ENCODE results near the gene IL17A. TPM values are rescaled to one million over a fixed set of nuclear protein-coding genes. Genes with fewer than 3 reads are reported as not detected.

IL17A gene
- total RNA-seq, 1 experiment from 2014 or later, result not detected

DNA sequence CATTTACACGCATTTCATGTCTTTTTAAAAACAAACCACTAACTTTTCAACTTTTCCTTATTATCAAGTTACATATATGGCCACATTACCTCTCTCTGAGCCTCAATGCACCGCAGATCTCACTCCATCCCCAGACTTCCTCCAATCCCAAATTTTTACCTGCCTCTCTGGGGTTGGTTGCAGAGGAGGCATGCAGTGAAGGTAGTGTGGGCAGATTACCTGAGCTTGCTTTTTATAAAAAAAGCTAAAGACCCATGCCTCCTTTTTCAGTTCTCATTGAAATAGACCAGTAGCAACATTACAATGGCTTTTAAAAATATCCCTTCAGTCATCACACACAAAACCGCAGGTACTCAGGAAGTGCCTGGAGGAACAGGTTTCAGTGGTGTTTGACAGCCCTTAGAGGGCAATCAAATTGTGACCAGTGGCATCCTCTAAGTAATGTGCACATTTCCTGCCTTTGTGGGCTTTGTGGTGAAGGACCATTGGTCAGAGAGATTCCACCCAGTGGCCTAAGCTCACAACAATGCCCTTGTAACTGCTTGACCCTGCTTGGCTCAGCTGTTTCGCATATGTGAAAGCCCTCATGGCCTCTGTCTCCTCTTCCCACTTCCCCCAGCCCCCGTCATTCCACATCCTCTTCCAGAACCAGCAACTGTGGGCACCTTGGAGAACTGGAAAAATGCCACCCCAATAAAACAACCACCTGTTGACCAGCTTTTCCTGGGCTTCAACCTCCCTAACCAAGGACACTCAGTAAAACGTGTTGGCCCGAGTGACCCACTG, 30.2 kb upstream of the IL17A start:
- DNase-seq (ENCODE audit: low spot score) (no peak), ATAC-seq (peak; percentile 84)
- peak overlapping the region; percentile 55 for H3K27ac Mint-ChIP-seq

GRCh38 chr6:52157301-52157941, 28.8 kb upstream of the IL17A start:
- Mint-ChIP-seq H3K27me3 (ENCODE audit: low read depth) (no peaks in the 10 kb centered on the region; the same call in 1 of the 2 replicates), H3K4me3 (no peak overlapping the region)
- POLR2A ChIA-PET, result no interaction called here
- TF ChIP-seq, protein P1, sequence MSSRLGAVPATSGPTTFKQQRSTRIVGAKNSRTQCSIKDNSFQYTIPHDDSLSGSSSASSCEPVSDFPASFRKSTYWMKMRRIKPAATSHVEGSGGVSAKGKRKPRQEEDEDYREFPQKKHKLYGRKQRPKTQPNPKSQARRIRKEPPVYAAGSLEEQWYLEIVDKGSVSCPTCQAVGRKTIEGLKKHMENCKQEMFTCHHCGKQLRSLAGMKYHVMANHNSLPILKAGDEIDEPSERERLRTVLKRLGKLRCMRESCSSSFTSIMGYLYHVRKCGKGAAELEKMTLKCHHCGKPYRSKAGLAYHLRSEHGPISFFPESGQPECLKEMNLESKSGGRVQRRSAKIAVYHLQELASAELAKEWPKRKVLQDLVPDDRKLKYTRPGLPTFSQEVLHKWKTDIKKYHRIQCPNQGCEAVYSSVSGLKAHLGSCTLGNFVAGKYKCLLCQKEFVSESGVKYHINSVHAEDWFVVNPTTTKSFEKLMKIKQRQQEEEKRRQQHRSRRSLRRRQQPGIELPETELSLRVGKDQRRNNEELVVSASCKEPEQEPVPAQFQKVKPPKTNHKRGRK (CRISPR knock-in tag; IDR thresholded peaks at IDR 0.05; ENCODE audit: borderline replicate concordance), result no peak
- TF ChIP-seq GRHL2 (CRISPR knock-in tag; IDR thresholded peaks at IDR 0.05; ENCODE audit: insufficient replicate concordance, severe bottlenecking) (no peak), FOXP1 (CRISPR knock-in tag; IDR thresholded peaks at IDR 0.05; ENCODE audit: borderline replicate concordance) (no peak), ZSCAN18 (CRISPR knock-in tag; IDR thresholded peaks at IDR 0.05) (no peak), TEAD4 (CRISPR knock-in tag; IDR thresholded peaks at IDR 0.05) (no peak), ZNF396 (CRISPR knock-in tag; IDR thresholded peaks at IDR 0.05; ENCODE audit: borderline replicate concordance) (no peak), ZBTB21 (CRISPR knock-in tag; IDR thresholded peaks at IDR 0.05; ENCODE audit: borderline replicate concordance) (no peak), TCF7 (CRISPR knock-in tag; IDR thresholded peaks at IDR 0.05; ENCODE audit: low read depth) (no peak), ZNF317 (CRISPR knock-in tag; IDR thresholded peaks at IDR 0.05; ENCODE audit: borderline replicate concordance, low read depth) (no peak), CREM (CRISPR knock-in tag; IDR thresholded peaks at IDR 0.05) (no peak), ETV6 (CRISPR knock-in tag; IDR thresholded peaks at IDR 0.05) (no peak)
- TF ChIP-seq, protein P2, sequence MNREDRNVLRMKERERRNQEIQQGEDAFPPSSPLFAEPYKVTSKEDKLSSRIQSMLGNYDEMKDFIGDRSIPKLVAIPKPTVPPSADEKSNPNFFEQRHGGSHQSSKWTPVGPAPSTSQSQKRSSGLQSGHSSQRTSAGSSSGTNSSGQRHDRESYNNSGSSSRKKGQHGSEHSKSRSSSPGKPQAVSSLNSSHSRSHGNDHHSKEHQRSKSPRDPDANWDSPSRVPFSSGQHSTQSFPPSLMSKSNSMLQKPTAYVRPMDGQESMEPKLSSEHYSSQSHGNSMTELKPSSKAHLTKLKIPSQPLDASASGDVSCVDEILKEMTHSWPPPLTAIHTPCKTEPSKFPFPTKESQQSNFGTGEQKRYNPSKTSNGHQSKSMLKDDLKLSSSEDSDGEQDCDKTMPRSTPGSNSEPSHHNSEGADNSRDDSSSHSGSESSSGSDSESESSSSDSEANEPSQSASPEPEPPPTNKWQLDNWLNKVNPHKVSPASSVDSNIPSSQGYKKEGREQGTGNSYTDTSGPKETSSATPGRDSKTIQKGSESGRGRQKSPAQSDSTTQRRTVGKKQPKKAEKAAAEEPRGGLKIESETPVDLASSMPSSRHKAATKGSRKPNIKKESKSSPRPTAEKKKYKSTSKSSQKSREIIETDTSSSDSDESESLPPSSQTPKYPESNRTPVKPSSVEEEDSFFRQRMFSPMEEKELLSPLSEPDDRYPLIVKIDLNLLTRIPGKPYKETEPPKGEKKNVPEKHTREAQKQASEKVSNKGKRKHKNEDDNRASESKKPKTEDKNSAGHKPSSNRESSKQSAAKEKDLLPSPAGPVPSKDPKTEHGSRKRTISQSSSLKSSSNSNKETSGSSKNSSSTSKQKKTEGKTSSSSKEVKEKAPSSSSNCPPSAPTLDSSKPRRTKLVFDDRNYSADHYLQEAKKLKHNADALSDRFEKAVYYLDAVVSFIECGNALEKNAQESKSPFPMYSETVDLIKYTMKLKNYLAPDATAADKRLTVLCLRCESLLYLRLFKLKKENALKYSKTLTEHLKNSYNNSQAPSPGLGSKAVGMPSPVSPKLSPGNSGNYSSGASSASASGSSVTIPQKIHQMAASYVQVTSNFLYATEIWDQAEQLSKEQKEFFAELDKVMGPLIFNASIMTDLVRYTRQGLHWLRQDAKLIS (CRISPR knock-in tag; IDR thresholded peaks at IDR 0.05; ENCODE audit: borderline replicate concordance), result no peak
- TF ChIP-seq, protein P3, sequence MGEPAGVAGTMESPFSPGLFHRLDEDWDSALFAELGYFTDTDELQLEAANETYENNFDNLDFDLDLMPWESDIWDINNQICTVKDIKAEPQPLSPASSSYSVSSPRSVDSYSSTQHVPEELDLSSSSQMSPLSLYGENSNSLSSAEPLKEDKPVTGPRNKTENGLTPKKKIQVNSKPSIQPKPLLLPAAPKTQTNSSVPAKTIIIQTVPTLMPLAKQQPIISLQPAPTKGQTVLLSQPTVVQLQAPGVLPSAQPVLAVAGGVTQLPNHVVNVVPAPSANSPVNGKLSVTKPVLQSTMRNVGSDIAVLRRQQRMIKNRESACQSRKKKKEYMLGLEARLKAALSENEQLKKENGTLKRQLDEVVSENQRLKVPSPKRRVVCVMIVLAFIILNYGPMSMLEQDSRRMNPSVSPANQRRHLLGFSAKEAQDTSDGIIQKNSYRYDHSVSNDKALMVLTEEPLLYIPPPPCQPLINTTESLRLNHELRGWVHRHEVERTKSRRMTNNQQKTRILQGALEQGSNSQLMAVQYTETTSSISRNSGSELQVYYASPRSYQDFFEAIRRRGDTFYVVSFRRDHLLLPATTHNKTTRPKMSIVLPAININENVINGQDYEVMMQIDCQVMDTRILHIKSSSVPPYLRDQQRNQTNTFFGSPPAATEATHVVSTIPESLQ (CRISPR knock-in tag; IDR thresholded peaks at IDR 0.05), result no peak
- TF ChIP-seq, protein P4, sequence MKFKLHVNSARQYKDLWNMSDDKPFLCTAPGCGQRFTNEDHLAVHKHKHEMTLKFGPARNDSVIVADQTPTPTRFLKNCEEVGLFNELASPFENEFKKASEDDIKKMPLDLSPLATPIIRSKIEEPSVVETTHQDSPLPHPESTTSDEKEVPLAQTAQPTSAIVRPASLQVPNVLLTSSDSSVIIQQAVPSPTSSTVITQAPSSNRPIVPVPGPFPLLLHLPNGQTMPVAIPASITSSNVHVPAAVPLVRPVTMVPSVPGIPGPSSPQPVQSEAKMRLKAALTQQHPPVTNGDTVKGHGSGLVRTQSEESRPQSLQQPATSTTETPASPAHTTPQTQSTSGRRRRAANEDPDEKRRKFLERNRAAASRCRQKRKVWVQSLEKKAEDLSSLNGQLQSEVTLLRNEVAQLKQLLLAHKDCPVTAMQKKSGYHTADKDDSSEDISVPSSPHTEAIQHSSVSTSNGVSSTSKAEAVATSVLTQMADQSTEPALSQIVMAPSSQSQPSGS (CRISPR knock-in tag; IDR thresholded peaks at IDR 0.05; ENCODE audit: borderline replicate concordance, low read depth), result no peak

More for the DNA sequence above, 30.2 kb upstream of the IL17A start:
- ChIA-PET POLR2A (no interaction called here), CTCF (interaction anchor here (0.9 to 1.4 kb wide), 4 partner anchors 10 to 108 kb away, joined by 3 to 7 read pairs (median 4); no protein-coding TSS in a partner anchor)
- Mint-ChIP-seq H3K36me3 (peaks cover 22% of the 10 kb centered on the region), H3K27me3 (ENCODE audit: low read depth) (no peaks in the 10 kb centered on the region; the same call in 1 of the 2 replicates), H3K9me3 (peaks cover 24% of the 10 kb centered on the region), H3K4me3 (no peak overlapping the region; the same call in 1 of the 2 replicates), H3K4me1 (peaks cover 63% of the 10 kb centered on the region)
- TF ChIP-seq ETV6 (CRISPR knock-in tag; IDR thresholded peaks at IDR 0.05) (peak; percentile 23; the same call in 1 of the 2 replicates), TEAD1 (CRISPR knock-in tag; IDR thresholded peaks at IDR 0.05) (peak; percentile 42; the same call in 1 of the 2 replicates), MAX (CRISPR knock-in tag; IDR thresholded peaks at IDR 0.05) (peak; percentile 47; the same call in 1 of the 2 replicates), ZNF317 (CRISPR knock-in tag; IDR thresholded peaks at IDR 0.05; ENCODE audit: borderline replicate concordance, low read depth) (no peak)
- TF ChIP-seq, protein P5, sequence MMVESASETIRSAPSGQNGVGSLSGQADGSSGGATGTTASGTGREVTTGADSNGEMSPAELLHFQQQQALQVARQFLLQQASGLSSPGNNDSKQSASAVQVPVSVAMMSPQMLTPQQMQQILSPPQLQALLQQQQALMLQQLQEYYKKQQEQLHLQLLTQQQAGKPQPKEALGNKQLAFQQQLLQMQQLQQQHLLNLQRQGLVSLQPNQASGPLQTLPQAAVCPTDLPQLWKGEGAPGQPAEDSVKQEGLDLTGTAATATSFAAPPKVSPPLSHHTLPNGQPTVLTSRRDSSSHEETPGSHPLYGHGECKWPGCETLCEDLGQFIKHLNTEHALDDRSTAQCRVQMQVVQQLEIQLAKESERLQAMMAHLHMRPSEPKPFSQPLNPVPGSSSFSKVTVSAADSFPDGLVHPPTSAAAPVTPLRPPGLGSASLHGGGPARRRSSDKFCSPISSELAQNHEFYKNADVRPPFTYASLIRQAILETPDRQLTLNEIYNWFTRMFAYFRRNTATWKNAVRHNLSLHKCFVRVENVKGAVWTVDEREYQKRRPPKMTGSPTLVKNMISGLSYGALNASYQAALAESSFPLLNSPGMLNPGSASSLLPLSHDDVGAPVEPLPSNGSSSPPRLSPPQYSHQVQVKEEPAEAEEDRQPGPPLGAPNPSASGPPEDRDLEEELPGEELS (CRISPR knock-in tag; IDR thresholded peaks at IDR 0.05), result peak; percentile 28; the same call in 1 of the 2 replicates

More at GRCh38 chr6:52157301-52157941, 28.8 kb upstream of the IL17A start:
- Mint-ChIP-seq H3K27ac (no peak overlapping the region), H3K9me3 (peaks cover 37% of the 10 kb centered on the region), H3K4me1 (peaks cover 51% of the 10 kb centered on the region), H3K36me3 (peaks cover 32% of the 10 kb centered on the region)
- ATAC-seq (no peak), DNase-seq (ENCODE audit: low spot score) (no peak)
- CTCF ChIA-PET, result interaction anchor here (0.6 to 1.7 kb wide), 2 partner anchors 107 to 862 kb away, joined by 3 to 7 read pairs; no protein-coding TSS in a partner anchor
